ENCODE measurements around the gene LEPROT.

The LEPROT gene

DNA sequence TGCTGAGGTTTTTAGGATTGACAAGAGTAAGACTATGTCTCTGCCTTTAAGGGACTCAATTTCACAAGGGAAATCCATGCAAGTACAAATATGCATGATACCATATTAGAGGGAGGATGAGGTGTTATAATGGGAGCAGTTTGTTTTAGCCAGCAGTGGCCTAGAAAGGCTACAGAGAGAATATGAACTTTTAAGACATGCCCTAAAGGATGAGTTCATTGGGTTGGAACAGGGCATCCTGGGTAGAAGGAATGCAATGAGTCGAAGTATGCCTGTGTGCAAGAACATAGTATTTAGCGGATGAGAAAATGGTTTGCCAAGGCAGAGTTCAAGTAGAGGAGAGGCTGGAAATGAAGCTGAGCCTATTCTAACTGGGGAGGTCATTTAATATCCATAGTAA is 32.6 kb upstream of the LEPROT start:
- DNase-seq (ENCODE audit: low read depth in 2 of 2): no peak
- TF ChIP-seq, protein P1, sequence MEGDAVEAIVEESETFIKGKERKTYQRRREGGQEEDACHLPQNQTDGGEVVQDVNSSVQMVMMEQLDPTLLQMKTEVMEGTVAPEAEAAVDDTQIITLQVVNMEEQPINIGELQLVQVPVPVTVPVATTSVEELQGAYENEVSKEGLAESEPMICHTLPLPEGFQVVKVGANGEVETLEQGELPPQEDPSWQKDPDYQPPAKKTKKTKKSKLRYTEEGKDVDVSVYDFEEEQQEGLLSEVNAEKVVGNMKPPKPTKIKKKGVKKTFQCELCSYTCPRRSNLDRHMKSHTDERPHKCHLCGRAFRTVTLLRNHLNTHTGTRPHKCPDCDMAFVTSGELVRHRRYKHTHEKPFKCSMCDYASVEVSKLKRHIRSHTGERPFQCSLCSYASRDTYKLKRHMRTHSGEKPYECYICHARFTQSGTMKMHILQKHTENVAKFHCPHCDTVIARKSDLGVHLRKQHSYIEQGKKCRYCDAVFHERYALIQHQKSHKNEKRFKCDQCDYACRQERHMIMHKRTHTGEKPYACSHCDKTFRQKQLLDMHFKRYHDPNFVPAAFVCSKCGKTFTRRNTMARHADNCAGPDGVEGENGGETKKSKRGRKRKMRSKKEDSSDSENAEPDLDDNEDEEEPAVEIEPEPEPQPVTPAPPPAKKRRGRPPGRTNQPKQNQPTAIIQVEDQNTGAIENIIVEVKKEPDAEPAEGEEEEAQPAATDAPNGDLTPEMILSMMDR (IDR thresholded peaks at IDR 0.05; ENCODE audit: low read depth, low read length): no peak
- H3K4me3 ChIP-seq (replicated peaks in 1 of 2; ENCODE audit: low read depth in 2 of 2, low read length in 2 of 2): no peak overlapping the region

DNA sequence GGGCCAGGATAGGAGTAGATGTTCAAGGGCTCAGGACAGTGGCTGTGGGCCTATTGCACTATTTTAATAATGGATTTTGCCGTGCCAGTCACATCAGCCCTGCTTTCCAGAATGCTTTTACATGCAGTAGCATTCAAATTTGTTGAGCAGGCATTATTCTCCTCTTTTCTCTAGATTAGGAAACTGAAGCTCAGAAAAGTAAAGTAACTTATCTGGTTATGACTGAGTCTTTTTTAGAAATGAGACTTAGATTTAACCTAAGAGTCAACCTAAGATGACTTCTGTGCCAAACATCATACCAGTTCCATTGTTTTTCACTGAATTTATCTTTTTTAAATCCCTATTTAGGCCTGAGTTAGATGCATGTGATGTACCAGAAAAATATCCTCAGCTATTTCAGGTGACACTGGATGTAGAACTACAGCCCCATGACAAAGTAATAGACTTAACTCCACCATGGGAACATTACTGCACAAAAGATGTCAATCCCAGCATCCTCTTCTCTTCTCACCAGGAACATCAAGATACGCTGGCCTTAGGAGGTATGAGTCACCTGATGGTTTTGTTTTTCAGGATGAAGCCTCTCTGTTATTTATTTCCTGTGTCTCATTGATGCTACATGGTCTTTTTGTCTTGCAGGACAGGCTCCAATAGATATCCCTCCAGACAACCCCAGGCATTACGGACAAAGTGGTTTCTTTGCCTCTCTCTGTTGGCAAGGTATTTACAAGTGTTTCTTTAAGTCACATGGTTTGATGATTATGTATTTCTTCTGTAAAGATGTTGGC is 31.4 kb upstream of the LEPROT start:
- peak in 1 of 2 donors; percentile 57 for DNase-seq (ENCODE audit: low read depth in 2 of 2)
- H3K4me3 ChIP-seq (replicated peaks in 1 of 2; ENCODE audit: low read depth in 2 of 2, low read length in 2 of 2): no peak overlapping the region
- TF ChIP-seq, protein P1 (IDR thresholded peaks at IDR 0.05; ENCODE audit: low read depth, low read length): no peak

DNA sequence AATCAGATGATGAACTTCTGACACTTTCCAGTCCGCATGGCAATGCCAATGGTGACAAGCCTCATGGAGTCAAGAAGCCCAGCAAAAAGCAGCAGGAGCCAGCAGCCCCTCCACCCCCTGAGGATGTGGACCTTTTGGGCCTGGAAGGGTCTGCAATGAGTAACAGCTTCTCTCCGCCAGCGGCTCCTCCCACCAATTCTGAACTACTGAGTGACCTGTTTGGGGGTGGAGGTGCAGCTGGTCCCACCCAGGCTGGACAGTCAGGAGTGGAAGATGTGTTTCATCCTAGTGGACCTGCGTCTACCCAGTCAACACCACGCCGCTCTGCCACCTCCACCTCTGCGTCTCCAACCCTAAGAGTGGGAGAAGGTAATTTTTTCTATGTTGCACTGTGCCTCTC is 28.0 kb upstream of the LEPROT start:
- H3K4me3 ChIP-seq (replicated peaks in 1 of 2; ENCODE audit: low read depth in 2 of 2, low read length in 2 of 2): no peak overlapping the region
- no peak for DNase-seq (ENCODE audit: low read depth in 2 of 2)
- TF ChIP-seq, protein P1 (IDR thresholded peaks at IDR 0.05; ENCODE audit: low read depth, low read length): no peak

DNA sequence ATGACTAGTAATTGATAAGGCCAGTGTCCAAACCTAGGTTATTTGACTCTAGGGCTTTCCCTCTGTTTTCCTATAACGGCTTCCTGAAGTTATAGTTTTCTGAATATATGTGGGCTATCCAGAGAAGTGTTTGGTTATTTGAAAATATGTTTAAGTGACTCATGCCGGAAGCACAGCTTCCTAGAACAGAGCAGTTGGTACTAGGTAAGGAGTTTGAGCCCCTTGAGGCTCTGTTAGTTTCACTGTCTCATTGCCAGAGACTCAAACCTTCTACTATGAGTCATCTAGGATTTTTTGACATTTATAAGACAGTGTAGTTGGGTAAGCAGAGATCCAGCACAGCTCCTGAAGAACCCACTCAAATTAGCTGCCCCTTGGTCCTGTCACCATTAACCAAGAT is 27.1 kb upstream of the LEPROT start:
- no peak overlapping the region for H3K4me3 ChIP-seq (replicated peaks in 1 of 2; ENCODE audit: low read depth in 2 of 2, low read length in 2 of 2)
- TF ChIP-seq, protein P1 (IDR thresholded peaks at IDR 0.05; ENCODE audit: low read depth, low read length): no peak
- DNase-seq (ENCODE audit: low read depth in 2 of 2): peak; percentile 18 to 79

DNA sequence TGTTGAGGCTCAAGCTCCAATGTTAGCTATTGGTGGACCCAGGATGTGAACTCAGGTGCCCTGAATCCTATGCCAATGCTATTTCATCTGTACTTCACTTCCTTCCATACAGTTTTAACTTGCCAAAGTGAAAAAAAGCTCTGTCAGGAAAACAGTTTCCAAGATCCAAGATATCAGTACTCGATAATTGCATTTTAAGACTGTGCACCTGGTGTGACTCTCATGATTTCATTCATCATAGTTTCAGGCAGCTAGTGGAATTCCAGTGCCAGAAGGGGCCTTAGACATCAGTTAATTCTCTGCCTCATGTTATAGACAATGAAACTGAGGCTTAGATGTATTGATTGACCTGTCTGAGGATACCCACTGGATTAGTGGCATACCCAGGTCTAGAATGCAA is 26.5 kb upstream of the LEPROT start:
- DNase-seq (ENCODE audit: low read depth in 2 of 2): no peak
- TF ChIP-seq, protein P1 (IDR thresholded peaks at IDR 0.05; ENCODE audit: low read depth, low read length): no peak
- H3K4me3 ChIP-seq (replicated peaks in 1 of 2; ENCODE audit: low read depth in 2 of 2, low read length in 2 of 2): no peak overlapping the region

DNA sequence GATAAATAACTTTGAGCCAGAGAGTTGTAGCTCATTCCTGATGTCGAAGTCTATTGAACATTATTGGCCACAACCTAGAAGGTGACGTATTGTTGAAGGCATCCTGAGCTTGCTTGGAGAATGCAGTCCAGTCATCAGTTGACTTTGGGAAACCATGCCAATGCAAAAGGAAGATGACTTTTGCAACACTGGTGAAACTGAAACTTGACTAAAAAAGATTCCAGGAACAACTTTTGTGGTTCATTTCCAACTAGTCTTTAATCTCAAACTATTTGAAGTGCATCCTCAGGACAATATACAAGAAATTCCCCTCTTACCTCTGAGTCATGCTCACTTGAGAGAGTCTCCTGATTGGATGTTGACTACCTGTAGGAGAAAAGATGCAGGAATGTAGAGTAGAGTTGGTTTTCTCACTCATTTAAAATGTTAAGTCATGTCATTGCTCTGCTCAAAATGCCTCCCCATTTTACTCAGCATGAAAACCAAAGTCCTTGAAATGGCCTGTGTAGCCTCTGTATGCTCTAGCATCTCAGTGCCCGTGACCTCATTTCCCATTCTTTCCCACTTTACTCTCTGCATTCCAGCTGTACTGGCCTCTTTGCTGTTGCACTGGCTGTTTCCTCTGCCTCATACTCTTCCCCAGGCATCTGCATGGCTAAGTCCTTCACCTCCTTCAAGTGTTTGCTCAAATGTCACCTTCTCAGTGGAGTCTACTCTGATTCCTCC is 24.4 kb upstream of the LEPROT start:
- H3K4me3 ChIP-seq (replicated peaks in 1 of 2; ENCODE audit: low read depth in 2 of 2, low read length in 2 of 2): no peak overlapping the region
- TF ChIP-seq, protein P1 (IDR thresholded peaks at IDR 0.05; ENCODE audit: low read depth, low read length): no peak
- peak in 1 of 2 donors; percentile 81 for DNase-seq (ENCODE audit: low read depth in 2 of 2)
